Mucosa of rectum (tissue), 2 donors: Measurements from ENCODE around the gene VPREB1.
"Not testable (repeated sequence)": the region's sequence is repeated elsewhere in the genome, so short reads cannot be mapped to it uniquely, and the experiment has no call there.

Source experiments
- H3K27ac ChIP-seq, 2 donors: one replicate each; pipeline ENCODE4 v1.7.0; 2013; ENCODE audit warnings: inconsistent platforms in 2 of 2, low read depth in 2 of 2, low read length in 2 of 2
- H3K27me3 ChIP-seq, 2 donors: one replicate each; pipeline ENCODE4 v1.7.0; 2013; ENCODE audit warnings: low read length in 2 of 2; ENCODE audit not compliant: control insufficient read depth in 2 of 2, insufficient read depth in 2 of 2
- H3K36me3 ChIP-seq, 2 donors: one replicate each; pipeline ENCODE4 v1.7.0; 2013; ENCODE audit warnings: low read length in 2 of 2; ENCODE audit not compliant: control insufficient read depth in 2 of 2, insufficient read depth in 2 of 2
- H3K4me1 ChIP-seq, 2 donors: one replicate each; pipeline ENCODE4 v1.7.0; 2013; ENCODE audit warnings: low read length in 2 of 2, mild to moderate bottlenecking in 1 of 2; ENCODE audit not compliant: control insufficient read depth in 2 of 2, insufficient read depth in 2 of 2
- H3K4me3 ChIP-seq, 2 donors: one replicate each; pipeline ENCODE4 v1.7.0; 2013; ENCODE audit warnings: low read length in 2 of 2
- H3K9ac ChIP-seq, 2 donors: one replicate each; pipeline ENCODE4 v1.7.0; 2013; ENCODE audit warnings: low read length in 2 of 2, low read depth in 1 of 2, mild to moderate bottlenecking in 1 of 2
- H3K9me3 ChIP-seq, 2 donors: one replicate each; pipeline ENCODE4 v1.7.0; 2013; ENCODE audit warnings: low read length in 2 of 2; ENCODE audit not compliant: control insufficient read depth in 2 of 2
- donor health status: healthy.
- donor health status: Normal muscosa, but diverticular disease.

The VPREB1 gene

DNA sequence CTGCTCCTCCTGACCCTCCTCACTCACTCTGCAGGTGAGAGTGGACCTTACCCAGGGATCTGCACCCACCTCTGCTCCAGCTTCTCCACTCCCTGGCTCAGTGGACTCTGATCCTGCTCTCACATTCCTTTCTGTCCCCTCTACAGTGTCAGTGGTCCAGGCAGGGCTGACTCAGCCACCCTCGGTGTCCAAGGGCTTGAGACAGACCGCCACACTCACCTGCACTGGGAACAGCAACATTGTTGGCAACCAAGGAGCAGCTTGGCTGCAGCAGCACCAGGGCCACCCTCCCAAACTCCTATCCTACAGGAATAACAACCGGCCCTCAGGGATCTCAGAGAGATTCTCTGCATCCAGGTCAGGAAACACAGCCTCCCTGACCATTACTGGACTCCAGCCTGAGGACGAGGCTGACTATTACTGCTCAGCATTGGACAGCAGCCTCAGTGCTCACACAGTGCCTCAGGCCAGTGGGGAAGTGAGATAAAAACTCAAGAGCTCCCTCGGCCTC is 29.7 kb upstream of the VPREB1 start:
- H3K4me3 ChIP-seq = no peak overlapping the region
- H3K36me3 ChIP-seq = no peaks in the 10 kb centered on the region
- peaks cover 3 to 10% of the 10 kb centered on the region in 2 donors for H3K27me3 ChIP-seq
- no peak overlapping the region for H3K27ac ChIP-seq
- no peak overlapping the region for H3K9ac ChIP-seq
- H3K9me3 ChIP-seq = no peaks in the 10 kb centered on the region
- H3K4me1 ChIP-seq = no peaks in the 10 kb centered on the region

DNA sequence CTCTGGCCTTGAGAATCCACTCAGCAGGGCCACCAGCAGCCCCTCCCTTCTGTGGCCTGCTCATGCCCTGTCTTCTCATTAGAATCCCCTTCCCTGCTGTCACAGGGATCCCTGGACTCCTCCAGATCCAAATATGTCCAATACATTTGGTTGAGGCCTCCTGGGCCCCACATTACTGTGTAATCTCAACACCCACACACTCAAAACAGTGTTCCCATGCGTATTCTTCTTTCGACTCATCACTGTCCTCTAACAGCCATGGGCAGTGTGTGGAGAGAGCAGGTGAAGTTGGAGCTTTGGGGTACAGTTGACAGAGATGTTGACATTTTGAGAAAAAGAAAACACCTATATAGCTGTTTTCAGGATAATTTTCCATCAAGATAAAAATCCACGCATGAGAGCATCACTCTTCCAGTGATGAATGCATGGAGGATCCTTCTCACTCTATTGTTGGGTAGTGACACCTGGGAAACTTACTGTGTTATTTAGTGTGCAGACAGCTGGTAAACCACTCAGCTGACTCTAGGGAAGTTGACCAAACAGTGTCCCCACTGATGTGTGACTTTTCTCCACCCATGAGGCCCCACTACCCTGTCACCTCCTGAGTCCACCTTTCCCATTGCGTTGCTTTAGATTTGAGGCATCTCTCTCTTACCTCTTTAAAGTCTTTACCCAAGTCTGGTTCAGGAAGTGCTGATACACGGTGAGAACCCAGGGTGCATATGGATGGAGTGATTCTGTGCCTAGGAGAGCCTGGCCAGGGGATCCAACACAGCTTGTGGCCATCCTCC is 28.7 kb upstream of the VPREB1 start:
- H3K27ac ChIP-seq = no peak overlapping the region
- H3K9me3 ChIP-seq = no peaks in the 10 kb centered on the region
- no peaks in the 10 kb centered on the region for H3K4me1 ChIP-seq
- peaks cover 3 to 10% of the 10 kb centered on the region in 2 donors for H3K27me3 ChIP-seq
- H3K9ac ChIP-seq = no peak overlapping the region
- H3K36me3 ChIP-seq = no peaks in the 10 kb centered on the region
- H3K4me3 ChIP-seq = no peak overlapping the region

DNA sequence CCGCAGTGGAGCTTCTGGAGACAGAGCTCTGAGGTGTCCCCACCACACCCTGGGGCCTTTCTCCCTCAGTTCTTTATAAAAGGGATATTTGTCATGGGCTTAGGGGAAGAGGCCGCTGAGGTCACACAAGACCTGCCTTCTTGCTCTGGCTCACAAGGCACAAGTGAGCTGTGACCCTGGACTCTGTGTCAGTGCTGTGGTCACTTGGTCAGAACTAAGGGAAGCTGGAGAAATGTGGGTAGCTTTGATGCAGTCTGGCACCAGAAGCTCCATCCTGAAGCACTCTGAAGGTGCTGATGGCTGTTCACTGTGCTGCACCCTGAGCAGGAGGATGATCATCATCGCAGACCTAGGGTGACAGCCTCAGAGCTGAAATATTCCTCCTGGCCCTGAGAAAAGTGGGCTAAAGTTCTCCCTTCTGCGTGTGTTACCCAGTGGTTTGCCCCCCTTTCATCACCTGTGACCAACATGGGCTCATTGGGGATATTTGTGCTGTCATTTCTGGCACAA is 28.1 kb upstream of the VPREB1 start:
- Histone ChIP-seq H3K4me1 (no peaks in the 10 kb centered on the region), H3K27me3 (peaks cover 0 to 6% of the 10 kb centered on the region in 2 donors), H3K36me3 (no peaks in the 10 kb centered on the region), H3K27ac (no peak overlapping the region), H3K9me3 (no peaks in the 10 kb centered on the region), H3K9ac (no peak overlapping the region), H3K4me3 (no peak overlapping the region)

DNA sequence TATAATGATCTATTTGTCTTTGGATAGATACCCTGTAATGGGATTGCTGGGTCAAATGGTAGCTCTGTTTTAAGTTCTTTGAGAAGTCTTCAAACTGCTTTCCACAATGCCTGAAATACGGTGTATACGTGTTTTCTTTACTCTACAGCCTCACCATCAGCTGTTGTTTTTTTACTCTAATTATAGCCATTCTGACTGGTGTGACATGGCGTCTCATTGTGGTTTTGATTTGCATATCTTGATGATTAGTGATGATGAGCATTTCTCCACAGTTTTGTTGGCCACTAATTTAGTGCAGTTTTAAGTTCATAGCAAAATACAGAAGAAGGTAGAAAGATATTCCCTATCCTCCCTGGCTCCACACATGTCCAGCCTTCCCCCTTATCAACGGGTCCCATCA is 26.3 kb upstream of the VPREB1 start:
- Histone ChIP-seq H3K9ac (no peak overlapping the region), H3K4me3 (no peak overlapping the region), H3K27me3 (peaks cover 0 to 1% of the 10 kb centered on the region in 2 donors), H3K36me3 (no peaks in the 10 kb centered on the region), H3K4me1 (no peaks in the 10 kb centered on the region), H3K9me3 (no peaks in the 10 kb centered on the region), H3K27ac (no peak overlapping the region)

DNA sequence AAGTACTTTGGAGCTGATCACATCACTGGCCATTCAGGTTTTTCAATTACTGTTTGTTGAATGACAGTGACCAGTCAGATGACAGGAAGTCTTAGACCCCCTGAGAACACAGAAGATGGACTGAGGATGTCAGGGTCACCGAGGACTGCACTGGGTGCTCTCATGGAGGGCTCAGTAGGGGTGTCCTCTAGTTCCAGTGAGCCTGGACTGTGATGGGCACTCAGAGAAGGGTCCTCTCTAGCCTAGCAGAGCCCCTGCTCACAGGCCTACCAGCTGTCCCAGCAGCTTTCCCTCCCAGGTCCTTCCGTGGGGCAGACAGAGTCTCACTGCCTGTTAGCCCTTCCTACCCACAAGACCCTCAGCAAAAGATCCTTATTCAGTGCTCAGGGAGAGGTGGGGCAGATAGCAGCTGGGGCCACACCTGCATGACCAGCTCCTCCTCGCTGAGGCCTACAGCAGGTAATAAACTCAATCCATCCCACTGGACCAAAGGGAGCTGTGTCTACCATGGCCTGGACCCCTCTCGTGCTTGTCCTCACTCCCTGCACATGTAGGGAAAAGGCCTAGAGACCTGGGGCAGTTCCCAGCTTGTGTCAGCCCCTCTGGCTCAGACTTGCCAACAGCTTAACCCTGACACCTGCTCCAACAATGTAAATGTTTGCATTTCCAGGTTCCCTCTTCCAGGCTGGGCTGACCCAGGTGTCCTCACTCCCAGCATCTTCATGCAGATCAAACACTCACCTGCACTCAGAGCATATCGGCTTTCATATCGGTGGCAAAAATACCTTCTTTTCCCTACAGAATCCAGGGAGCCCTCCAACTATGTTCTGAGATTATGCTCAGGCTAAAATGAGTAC is 25.2 kb upstream of the VPREB1 start:
- Histone ChIP-seq H3K9me3 (no peaks in the 10 kb centered on the region), H3K27ac (no peak overlapping the region), H3K27me3 (no peaks in the 10 kb centered on the region), H3K9ac (no peak overlapping the region), H3K4me3 (no peak overlapping the region), H3K4me1 (no peaks in the 10 kb centered on the region), H3K36me3 (no peaks in the 10 kb centered on the region)

DNA sequence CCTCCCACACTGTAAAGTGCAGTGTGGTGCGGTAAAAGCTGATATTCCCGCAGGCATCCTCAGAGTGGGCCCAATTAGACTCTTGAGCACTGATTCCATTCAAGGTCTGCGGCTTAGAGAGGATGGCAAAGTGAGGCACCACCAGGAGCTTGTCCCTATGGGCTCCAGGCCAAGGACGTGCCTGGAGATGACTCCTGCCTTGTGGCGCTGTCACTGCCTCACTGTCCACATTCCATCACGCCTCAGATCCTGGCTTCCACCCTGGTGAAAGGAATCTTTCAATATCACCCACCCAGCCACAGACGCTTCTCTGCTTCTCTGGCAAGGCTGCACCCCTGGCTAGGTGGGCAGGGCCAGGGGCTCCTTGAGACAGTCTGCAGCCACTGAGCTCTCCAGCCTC is 23.5 kb upstream of the VPREB1 start:
- not testable (repeated sequence) for H3K4me3 ChIP-seq, H3K9me3 ChIP-seq, H3K9ac ChIP-seq, H3K27ac ChIP-seq, H3K4me1 ChIP-seq, H3K36me3 ChIP-seq, H3K27me3 ChIP-seq

DNA sequence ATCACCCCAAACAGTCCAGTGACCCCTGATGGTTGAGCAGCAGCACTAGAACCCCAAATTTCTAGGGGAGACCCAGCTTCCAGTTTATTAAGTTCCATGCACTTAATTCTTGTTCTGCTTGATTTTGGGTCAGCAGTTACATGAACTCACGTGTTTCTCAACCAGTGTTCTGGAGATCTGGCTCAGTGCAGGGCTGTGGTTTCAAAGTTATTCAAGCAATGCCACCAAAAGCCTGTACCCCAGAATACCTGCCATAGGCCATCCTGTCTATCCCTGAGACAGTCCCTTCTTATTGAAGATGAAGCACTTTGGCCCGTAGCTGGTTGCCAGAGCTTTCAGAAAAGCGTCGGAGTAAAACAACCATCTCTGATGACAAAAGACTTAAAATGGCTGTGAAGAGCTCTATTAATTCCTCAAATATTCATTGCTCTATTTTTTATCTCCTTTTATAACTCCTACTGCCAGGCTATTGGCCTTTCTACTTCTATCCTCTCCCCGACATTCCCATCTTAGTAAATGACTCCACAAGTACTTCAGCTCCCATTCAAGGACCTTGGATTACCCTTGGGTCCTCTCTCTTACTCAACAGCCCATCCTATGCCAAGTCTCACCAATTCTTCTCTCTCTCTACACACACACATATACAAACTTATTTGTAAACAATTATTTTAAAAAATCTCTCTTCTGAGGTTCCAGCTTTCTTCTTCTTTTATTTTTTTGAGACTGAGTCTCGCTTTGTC is 18.0 kb upstream of the VPREB1 start:
- no peaks in the 10 kb centered on the region for H3K27me3 ChIP-seq
- no peak overlapping the region for H3K27ac ChIP-seq
- no peaks in the 10 kb centered on the region for H3K9me3 ChIP-seq
- no peak overlapping the region for H3K9ac ChIP-seq
- no peaks in the 10 kb centered on the region for H3K4me1 ChIP-seq
- H3K36me3 ChIP-seq = no peaks in the 10 kb centered on the region
- no peak overlapping the region for H3K4me3 ChIP-seq

DNA sequence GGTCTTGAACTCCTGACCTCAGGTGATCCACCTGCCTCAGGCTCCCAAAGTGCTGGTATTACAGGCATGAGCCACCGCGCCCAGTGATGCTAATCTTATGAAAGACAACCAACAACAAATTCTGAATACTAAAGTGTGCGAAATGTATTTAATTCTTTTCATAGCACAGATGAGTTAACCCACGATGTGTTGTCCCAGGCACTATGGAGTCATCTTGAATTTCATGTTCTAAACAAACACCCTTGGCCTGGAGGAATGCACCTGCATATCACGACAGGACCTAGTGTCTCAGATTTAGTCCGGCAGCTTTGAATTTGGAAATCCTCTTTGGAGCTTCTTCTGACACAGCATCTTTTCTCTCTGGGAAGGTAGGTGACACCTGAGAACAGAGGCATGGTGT is 16.2 kb upstream of the VPREB1 start:
- H3K27ac ChIP-seq = no peak overlapping the region
- H3K9me3 ChIP-seq = no peaks in the 10 kb centered on the region
- H3K27me3 ChIP-seq = no peaks in the 10 kb centered on the region
- H3K36me3 ChIP-seq = no peaks in the 10 kb centered on the region
- H3K4me1 ChIP-seq = no peaks in the 10 kb centered on the region
- H3K4me3 ChIP-seq = no peak overlapping the region
- no peak overlapping the region for H3K9ac ChIP-seq

DNA sequence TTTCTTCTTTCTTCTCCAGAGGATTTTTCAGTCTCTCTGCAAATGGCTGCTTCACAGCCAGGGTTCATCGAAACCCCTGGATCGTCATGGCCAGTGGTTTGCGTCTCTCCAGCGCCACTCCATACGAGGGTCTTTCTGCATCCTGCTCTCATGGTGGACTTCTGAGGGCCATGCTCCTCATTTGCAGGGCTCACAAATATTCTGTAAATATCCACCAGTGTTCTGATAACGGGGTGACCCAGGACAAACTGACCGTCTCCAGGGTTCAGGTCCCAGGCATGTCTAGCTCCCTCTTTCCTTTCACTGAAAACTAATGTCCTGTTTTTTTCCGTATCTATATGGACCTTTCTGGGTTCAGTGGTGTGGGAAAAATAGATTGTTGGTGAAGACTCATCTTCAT is 15.7 kb upstream of the VPREB1 start:
- H3K4me3 ChIP-seq = no peak overlapping the region

More for the DNA sequence above, 15.7 kb upstream of the VPREB1 start:
- Histone ChIP-seq H3K27ac (no peak overlapping the region), H3K9ac (no peak overlapping the region), H3K9me3 (no peaks in the 10 kb centered on the region), H3K36me3 (no peaks in the 10 kb centered on the region), H3K4me1 (no peaks in the 10 kb centered on the region), H3K27me3 (no peaks in the 10 kb centered on the region)
